Keratinocyte (primary cell): ENCODE results near the gene PTPA. TPM values are rescaled to one million over a fixed set of nuclear protein-coding genes. Genes with fewer than 3 reads are reported as not detected.

Experiments
- DNase-seq: peaks from one replicate; pipeline ENCODE4 v3.0.0-alpha.2; 2011; ENCODE audit warnings: low read depth, missing footprints, low spot score
- FAIRE-seq: peaks from 2 replicates; lab custom pipeline; 2011; peaks lifted over from hg19 to GRCh38; lab: Jason Lieb, UNC
- H2AFZ ChIP-seq: 2 replicates; pipeline ENCODE4 v1.6.0; 2012; ENCODE audit warnings: low read length, control low read depth, inconsistent platforms; ENCODE audit not compliant: control insufficient read depth
- H3K27ac ChIP-seq: 2 replicates; pipeline ENCODE4 v1.5.1; 2011; ENCODE audit warnings: low read length; ENCODE audit not compliant: control insufficient read depth, insufficient read depth
- H3K27me3 ChIP-seq: 3 replicates; pipeline ENCODE4 v1.6.0; 2011; ENCODE audit warnings: low read length; ENCODE audit not compliant: control insufficient read depth, insufficient read depth; ENCODE audit errors: extremely low read depth
- H3K36me3 ChIP-seq, 2 experiments: 2 replicates in 1 of 2; 3 replicates in 1 of 2; pipeline ENCODE4 v1.5.1; 2011; ENCODE audit warnings: low read length in 2 of 2, mild to moderate bottlenecking in 1 of 2; ENCODE audit not compliant: control insufficient read depth in 2 of 2, insufficient read depth in 2 of 2; ENCODE audit errors: extremely low read depth in 1 of 2
- H3K4me1 ChIP-seq: 3 replicates; pipeline ENCODE4 v1.5.1; 2011; ENCODE audit warnings: low read length; ENCODE audit not compliant: control insufficient read depth, insufficient read depth; ENCODE audit errors: extremely low read depth
- H3K4me2 ChIP-seq: 3 replicates; pipeline ENCODE4 v1.6.0; 2011; ENCODE audit warnings: low read depth, low read length; ENCODE audit not compliant: control insufficient read depth, insufficient read depth; ENCODE audit errors: extremely low read depth
- H3K4me3 ChIP-seq, 3 experiments: fragments of 200-600 bp in 1 of 3; sonication (generic) in 1 of 3; 2 replicates in 2 of 3; 3 replicates in 1 of 3; pipeline ENCODE4 v1.5.1; 2011 to 2016; ENCODE audit warnings: low read length in 3 of 3, mild to moderate bottlenecking in 3 of 3, control low read depth in 2 of 3, inconsistent platforms in 1 of 3, low read depth in 1 of 3, mixed read lengths in 1 of 3, mixed run types in 1 of 3, moderate library complexity in 1 of 3; ENCODE audit not compliant: control insufficient read depth in 2 of 3, insufficient read depth in 2 of 3; ENCODE audit errors: extremely low read depth in 1 of 3
- H3K79me2 ChIP-seq: 2 replicates; pipeline ENCODE4 v1.6.0; 2012; ENCODE audit warnings: low read length; ENCODE audit not compliant: control insufficient read depth, insufficient read depth
- H3K9ac ChIP-seq: 3 replicates; pipeline ENCODE4 v1.6.0; 2011; ENCODE audit warnings: low read length; ENCODE audit not compliant: control insufficient read depth, insufficient read depth; ENCODE audit errors: extremely low read depth
- H3K9me1 ChIP-seq: 3 replicates; pipeline ENCODE4 v1.6.0; 2011; ENCODE audit warnings: low read length; ENCODE audit not compliant: control insufficient read depth, insufficient read depth; ENCODE audit errors: extremely low read depth
- H3K9me3 ChIP-seq: 2 replicates; pipeline ENCODE4 v1.5.1; 2012; ENCODE audit warnings: low read depth, low read length; ENCODE audit not compliant: control insufficient read depth
- H4K20me1 ChIP-seq: 3 replicates; pipeline ENCODE4 v1.6.0; 2011; ENCODE audit warnings: low read length; ENCODE audit not compliant: control insufficient read depth, insufficient read depth; ENCODE audit errors: extremely low read depth
- EZH2 ChIP-seq: IDR thresholded peaks from one replicate; pipeline ENCODE4 v1.6.1; 2012; ENCODE audit warnings: inconsistent platforms, mild to moderate bottlenecking, low read length, moderate library complexity
- dilution Hi-C: fragments of 300-500 bp; cut with MboI; formaldehyde crosslinking; loops from one replicate; pipeline ENCODE4 v1.7.0; 2020; ENCODE audit warnings: low sequenced_read_pairs; ENCODE audit not compliant: extremely low pct_ligation_motif_present
- polyA plus RNA-seq, 5 experiments: library from polyadenylated mRNA; depleted of rRNA in 3 of 5; stranded (reverse) in 3 of 5; stranded (forward) in 1 of 5; unstranded in 1 of 5; fragments of >200 nt; gene quantifications; 1 replicate in 1 of 5; 2 replicates in 3 of 5; 3 replicates in 1 of 5; pipeline versions ENCODE4 v1.2.1 to v1.2.3, GENCODE V29; 2011 to 2012; ENCODE audit warnings: missing spikeins in 2 of 5, low read depth in 1 of 5, low replicate concordance in 1 of 5
- TF ChIP-seq, protein P1 (sequence below), 3 experiments: IDR thresholded peaks in 1 of 3; conservative IDR thresholded peaks in 1 of 3; optimal IDR thresholded peaks in 1 of 3; 2 replicates in 2 of 3; 3 replicates in 1 of 3; pipeline versions ENCODE3 to v1.5.1; 2011; ENCODE audit warnings: low read length in 3 of 3, mild to moderate bottlenecking in 3 of 3, moderate library complexity in 2 of 3, control low read depth in 1 of 3, inconsistent platforms in 1 of 3; ENCODE audit not compliant: insufficient read depth in 2 of 3; ENCODE audit errors: extremely low read depth in 1 of 3

Gene PTPA
- polyA plus RNA-seq, 1 donor (not counting 4 experiments of a cell fraction or from before 2014, with no cell fraction given), result 98.0 TPM

- no peak for DNase-seq
- H2AFZ ChIP-seq, result no peak overlapping the region
- no peak overlapping the region for H3K9ac ChIP-seq
- H3K4me3 ChIP-seq, result no peak overlapping the region
- no peaks in the 10 kb centered on the region for H3K27me3 ChIP-seq
- H3K79me2 ChIP-seq, result no peaks in the 10 kb centered on the region
- H3K36me3 ChIP-seq, result peaks cover 0 to 2% of the 10 kb centered on the region in 2 experiments
- H3K9me1 ChIP-seq, result no peaks in the 10 kb centered on the region
- H4K20me1 ChIP-seq, result no peaks in the 10 kb centered on the region
- H3K9me3 ChIP-seq, result no peaks in the 10 kb centered on the region
- H3K4me2 ChIP-seq, result no peak overlapping the region
- H3K4me1 ChIP-seq, result peaks cover 10% of the 10 kb centered on the region
- TF ChIP-seq EZH2, result no peak
- TF ChIP-seq, protein P1, sequence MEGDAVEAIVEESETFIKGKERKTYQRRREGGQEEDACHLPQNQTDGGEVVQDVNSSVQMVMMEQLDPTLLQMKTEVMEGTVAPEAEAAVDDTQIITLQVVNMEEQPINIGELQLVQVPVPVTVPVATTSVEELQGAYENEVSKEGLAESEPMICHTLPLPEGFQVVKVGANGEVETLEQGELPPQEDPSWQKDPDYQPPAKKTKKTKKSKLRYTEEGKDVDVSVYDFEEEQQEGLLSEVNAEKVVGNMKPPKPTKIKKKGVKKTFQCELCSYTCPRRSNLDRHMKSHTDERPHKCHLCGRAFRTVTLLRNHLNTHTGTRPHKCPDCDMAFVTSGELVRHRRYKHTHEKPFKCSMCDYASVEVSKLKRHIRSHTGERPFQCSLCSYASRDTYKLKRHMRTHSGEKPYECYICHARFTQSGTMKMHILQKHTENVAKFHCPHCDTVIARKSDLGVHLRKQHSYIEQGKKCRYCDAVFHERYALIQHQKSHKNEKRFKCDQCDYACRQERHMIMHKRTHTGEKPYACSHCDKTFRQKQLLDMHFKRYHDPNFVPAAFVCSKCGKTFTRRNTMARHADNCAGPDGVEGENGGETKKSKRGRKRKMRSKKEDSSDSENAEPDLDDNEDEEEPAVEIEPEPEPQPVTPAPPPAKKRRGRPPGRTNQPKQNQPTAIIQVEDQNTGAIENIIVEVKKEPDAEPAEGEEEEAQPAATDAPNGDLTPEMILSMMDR (optimal IDR thresholded peaks at IDR 0.05 in 1 of 3, IDR thresholded peaks at IDR 0.05 in 1 of 3, conservative IDR thresholded peaks at IDR 0.05 in 1 of 3; ENCODE audit: extremely low read depth in 1 of 3, insufficient read depth in 2 of 3, low read length in 3 of 3), result no peak
- FAIRE-seq, result no peak
- no peak overlapping the region for H3K27ac ChIP-seq
- dilution Hi-C loops, result no loop called here
Observed at GRCh38 chr9:129100383-129101169, 10.6 kb upstream of the PTPA start.

- Histone ChIP-seq H2AFZ (no peak overlapping the region), H3K27me3 (no peaks in the 10 kb centered on the region), H3K4me2 (no peak overlapping the region), H3K9me1 (no peaks in the 10 kb centered on the region), H3K79me2 (no peaks in the 10 kb centered on the region), H3K4me3 (no peak overlapping the region), H3K4me1 (peaks cover 10% of the 10 kb centered on the region), H3K9ac (no peak overlapping the region), H3K36me3 (peaks cover 0 to 1% of the 10 kb centered on the region in 2 experiments), H3K9me3 (no peaks in the 10 kb centered on the region), H3K27ac (no peak overlapping the region), H4K20me1 (no peaks in the 10 kb centered on the region)
- FAIRE-seq (no peak), DNase-seq (no peak)
- TF ChIP-seq, protein P1 (optimal IDR thresholded peaks at IDR 0.05 in 1 of 3, IDR thresholded peaks at IDR 0.05 in 1 of 3, conservative IDR thresholded peaks at IDR 0.05 in 1 of 3; ENCODE audit: extremely low read depth in 1 of 3, insufficient read depth in 2 of 3, low read length in 3 of 3), result no peak
- TF ChIP-seq EZH2, result no peak
- dilution Hi-C loops, result no loop called here
Observed at GRCh38 chr9:129101279-129101678, 9.9 kb upstream of the PTPA start.
